Adipose tissue (tissue), 3 donors: Measurements from ENCODE around the gene CTDSPL. TPM values are rescaled to one million over a fixed set of nuclear protein-coding genes. Genes with fewer than 3 reads are reported as not detected.

Source experiments
- H3K27ac ChIP-seq: one replicate; pipeline ENCODE4 v1.5.1; 2013; ENCODE audit warnings: low read depth, low read length
- WGBS, 3 donors: extraction: QIAGEN DNeasy Blood & Tissue Kit; methylation state at CpG; one replicate each; pipeline ENCODE4 v1.1.7; 2013; 5-methylcytosine and 5-hydroxymethylcytosine counted together
- polyA plus RNA-seq, 3 donors: library from polyadenylated mRNA; stranded (reverse); fragments of 200-250 nt; gene quantifications; one replicate each; pipeline ENCODE4 v1.2.3, GENCODE V29; 2013
- donor health status: healthy with polysubstance abuse.
- donor health status: Bipolar disorder and iron deficiency.
- donor health status: healthy.

Gene CTDSPL
- polyA plus RNA-seq, 3 donors, result 6.5 to 29.6 (median 10.5) TPM

GRCh38 chr3:38001456-38002081 is 139.9 kb downstream of the CTDSPL start:
- 74 to 93% (median 88%) methylated on average over 9 of the region's 9 CpGs for WGBS, 3 donors
- no peak overlapping the region for H3K27ac ChIP-seq

DNA sequence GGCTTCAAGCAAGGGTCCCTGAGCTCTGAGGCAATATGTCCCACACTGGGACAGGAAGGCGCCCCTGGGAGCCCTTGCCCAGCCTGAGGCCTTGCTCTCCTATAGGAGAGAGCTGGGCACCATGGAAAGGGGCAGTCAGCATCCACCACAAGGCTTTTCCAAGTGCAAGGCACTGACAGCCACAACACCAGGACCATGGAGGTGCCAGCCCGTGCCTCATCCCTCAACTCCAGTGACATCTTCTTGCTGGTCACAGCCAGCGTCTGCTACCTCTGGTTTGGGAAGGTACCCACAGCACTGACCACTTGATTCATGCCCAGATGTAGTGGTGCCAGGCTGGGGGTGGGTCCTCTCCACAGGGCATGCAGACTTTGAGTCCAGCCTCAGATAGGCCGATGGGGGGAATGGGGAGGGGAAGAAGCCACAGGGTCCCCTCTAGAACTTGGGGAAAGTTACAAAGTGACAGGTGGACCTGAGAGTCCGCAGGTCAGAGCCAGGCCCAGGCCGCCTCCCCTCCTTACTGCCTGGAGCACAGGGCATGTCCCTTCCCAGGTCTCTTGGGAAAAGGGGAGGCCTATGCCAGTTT is 140.7 kb downstream of the CTDSPL start:
- 92 to 93% (median 92%) methylated on average over 6 of the region's 6 CpGs for WGBS, 3 donors
- H3K27ac ChIP-seq, result no peak overlapping the region

DNA sequence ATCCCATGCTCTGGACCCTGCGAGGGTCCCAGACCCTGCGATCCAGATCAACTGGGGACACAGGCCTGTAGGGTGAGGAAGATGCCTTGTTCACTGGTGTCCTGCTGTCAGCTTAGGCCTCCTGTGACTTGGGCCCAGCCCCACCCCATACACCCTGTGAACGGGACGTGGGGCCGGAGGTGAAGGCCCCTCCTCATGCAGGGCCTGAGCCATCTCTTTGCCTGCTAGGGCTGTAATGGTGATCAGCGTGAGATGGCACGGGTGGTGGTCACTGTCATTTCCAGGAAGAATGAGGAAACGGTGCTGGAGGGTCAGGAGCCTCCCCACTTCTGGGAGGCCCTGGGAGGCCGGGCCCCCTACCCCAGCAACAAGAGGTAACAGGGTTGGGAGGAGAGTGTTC is 141.3 kb downstream of the CTDSPL start:
- H3K27ac ChIP-seq, result no peak overlapping the region
- 76 to 88% (median 84%) methylated on average over 9 of the region's 9 CpGs for WGBS, 3 donors

DNA sequence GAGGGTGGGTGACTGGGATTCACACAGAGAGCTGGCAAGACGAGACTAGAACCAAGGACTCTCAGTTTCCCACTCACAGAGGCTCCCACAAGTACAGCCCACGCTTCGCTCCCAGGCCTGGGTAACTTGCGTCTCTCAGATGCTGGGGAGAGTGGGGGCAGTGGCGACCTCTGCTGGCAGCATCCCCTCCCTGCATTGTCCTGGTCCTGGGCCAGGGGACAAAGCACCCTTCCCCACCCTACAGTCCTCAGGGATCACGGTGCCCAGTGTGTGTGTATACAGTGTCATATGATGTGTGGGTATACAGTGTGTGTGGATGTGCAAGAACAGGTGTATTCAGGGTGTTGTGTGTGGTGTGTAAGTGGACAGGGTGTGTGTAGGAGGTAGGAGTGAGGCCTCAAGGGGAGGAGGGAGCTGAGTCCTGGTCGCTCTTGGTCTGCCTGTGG is 141.7 kb downstream of the CTDSPL start:
- WGBS, 3 donors, result 34 to 57% (median 36%) methylated on average over 7 of the region's 7 CpGs
- no peak overlapping the region for H3K27ac ChIP-seq

DNA sequence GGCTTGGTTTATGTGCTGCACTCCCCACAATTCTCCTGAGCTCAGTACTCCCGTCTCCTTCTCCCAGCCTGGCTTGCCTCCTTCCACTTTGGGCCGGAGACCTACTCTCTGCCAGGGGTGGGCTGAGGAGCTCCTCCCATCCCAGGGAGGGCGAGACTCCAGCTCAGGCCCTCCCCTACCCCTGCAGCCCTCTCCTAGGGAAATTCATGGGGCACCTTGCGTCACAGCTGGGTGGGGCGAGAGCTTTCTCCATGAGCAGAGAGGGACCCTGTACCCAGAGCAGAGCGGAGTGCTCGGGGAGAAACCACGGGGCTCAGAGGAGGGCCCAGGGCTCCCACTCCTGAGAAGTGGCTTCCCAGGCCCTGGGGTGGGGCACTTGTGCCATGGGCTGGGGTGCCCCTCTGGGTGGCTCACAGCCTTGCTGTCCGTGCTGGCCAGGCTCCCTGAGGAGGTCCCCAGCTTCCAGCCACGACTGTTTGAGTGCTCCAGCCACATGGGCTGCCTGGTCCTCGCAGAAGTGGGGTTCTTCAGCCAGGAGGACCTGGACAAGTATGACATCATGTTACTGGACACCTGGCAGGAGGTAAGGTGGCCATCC is 142.2 kb downstream of the CTDSPL start:
- no peak overlapping the region for H3K27ac ChIP-seq
- WGBS, 3 donors, result 74 to 82% (median 78%) methylated on average over 11 of the region's 11 CpGs

- H3K27ac ChIP-seq, result no peak overlapping the region
- 25 to 82% (median 66%) methylated on average over 14 of the region's 14 CpGs for WGBS, 3 donors
Measured at GRCh38 chr3:38004415-38005075, 142.9 kb downstream of the CTDSPL start.

DNA sequence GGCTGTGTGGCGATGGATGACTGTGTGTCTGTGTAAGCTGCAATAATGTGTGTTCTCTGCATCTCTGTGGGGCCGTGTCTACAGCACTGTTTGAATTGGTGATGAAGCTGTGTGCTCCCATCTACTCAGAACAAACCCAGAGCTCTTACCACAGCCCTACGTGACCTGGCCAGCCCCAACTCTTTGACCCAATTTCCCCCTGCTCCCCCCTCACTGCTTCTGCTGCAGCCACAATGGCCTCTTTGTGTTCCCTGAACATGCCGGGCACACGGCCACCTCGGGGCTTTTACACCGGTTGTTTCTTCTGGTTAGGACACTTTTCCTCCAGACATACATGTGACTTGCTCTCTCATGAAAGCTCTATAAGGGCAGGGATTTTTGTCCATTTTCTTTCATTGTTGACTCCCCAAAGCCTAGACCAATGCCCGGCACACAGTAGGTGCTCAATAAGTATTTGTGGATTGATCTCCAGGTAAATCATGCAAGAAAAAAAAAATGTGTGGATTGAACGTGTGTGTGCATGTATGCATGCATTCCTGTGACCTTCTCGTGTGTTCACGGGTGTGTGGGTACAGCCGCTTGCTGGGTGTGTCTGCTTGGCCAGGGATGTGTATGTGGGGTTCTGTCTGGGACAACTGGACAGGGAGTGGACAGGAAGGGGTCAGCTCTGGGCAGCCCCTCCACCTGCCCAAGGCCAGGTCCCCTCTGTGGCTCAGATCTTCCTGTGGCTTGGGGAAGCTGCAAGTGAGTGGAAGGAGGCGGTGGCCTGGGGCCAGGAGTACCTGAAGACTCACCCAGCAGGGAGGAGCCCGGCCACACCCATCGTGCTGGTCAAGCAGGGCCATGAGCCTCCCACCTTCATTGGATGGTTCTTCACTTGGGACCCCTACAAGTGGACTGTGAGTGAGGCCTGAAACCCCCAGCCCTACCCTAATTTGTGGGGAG is 143.7 kb downstream of the CTDSPL start:
- H3K27ac ChIP-seq, result no peak overlapping the region

GRCh38 chr3:38006031-38006430 is 144.4 kb downstream of the CTDSPL start:
- H3K27ac ChIP-seq, result no peak overlapping the region
- WGBS, 3 donors, result 79 to 94% (median 89%) methylated on average over 5 of the region's 5 CpGs

More for the DNA sequence above, 143.7 kb downstream of the CTDSPL start:
- 60 to 82% (median 81%) methylated on average over 15 of the region's 15 CpGs for WGBS, 3 donors

- no peak overlapping the region for H3K27ac ChIP-seq
- 84 to 94% (median 94%) methylated on average over 16 of the region's 16 CpGs for WGBS, 3 donors
Measured at GRCh38 chr3:38006445-38006995, 144.8 kb downstream of the CTDSPL start.

- 96 to 98% (median 96%) methylated on average over 7 of the region's 7 CpGs for WGBS, 3 donors
Measured at GRCh38 chr3:38007754-38008090, 146.0 kb downstream of the CTDSPL start.

DNA sequence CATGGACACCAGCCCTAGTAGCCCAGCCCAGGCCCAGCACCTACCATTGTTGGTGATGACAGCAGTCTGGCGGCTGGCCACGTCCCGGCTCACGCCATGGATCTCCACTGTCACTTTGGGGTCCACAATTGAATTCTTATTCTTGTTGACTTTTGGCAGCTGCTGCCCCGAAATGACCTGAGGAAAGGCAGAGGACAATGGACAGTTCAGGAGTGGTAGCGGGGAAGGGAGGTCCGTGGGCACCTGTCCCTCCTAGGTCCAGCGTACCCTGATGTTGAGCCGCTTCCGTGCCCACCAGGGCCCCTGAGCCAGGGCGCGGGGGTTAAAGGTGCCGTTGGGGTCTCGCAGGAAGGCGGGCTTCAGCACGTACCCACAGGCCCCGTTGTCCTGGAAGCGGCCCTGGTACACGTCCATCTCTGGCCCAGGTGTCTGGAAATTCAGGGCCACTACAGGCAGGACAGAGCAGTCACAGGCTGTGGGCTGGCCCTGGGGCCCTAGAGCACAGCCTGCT is 146.6 kb downstream of the CTDSPL start:
- WGBS, 3 donors, result 93 to 96% (median 94%) methylated on average over 19 of the region's 19 CpGs
- H3K27ac ChIP-seq, result no peak overlapping the region

More at GRCh38 chr3:38007754-38008090, 146.0 kb downstream of the CTDSPL start:
- no peak overlapping the region for H3K27ac ChIP-seq

DNA sequence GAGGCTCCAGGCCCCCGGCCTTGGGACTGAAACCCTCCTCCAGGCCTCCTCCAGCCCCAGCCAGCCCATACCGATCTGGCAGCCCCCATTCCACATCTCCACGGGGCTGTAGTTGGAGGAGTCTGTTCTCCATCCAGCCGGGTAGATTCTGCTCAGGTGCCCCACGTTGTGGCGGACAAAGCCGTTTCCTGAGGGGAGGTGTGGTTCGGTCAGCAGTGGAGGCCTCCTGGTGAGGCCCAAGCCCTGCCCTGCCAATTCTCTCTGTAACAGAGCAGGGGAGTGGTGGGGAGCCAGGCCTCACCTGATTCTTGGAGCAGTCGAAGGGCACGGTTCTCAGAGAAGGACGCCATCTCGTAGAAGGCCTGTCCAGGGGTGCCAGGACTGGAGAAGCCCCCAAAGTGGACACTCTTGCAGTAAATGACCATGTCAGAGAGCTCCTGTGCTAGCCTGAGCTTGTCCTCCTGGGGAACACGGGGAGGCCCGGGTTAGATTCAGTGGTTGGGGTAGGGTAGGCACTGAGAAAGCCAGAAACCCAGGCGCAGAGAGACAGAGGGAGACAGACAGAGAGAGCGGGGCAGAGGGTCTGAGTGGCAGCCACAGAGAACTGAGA is 147.4 kb downstream of the CTDSPL start:
- WGBS, 3 donors, result 80 to 88% (median 87%) methylated on average over 16 of the region's 16 CpGs
- no peak overlapping the region for H3K27ac ChIP-seq

DNA sequence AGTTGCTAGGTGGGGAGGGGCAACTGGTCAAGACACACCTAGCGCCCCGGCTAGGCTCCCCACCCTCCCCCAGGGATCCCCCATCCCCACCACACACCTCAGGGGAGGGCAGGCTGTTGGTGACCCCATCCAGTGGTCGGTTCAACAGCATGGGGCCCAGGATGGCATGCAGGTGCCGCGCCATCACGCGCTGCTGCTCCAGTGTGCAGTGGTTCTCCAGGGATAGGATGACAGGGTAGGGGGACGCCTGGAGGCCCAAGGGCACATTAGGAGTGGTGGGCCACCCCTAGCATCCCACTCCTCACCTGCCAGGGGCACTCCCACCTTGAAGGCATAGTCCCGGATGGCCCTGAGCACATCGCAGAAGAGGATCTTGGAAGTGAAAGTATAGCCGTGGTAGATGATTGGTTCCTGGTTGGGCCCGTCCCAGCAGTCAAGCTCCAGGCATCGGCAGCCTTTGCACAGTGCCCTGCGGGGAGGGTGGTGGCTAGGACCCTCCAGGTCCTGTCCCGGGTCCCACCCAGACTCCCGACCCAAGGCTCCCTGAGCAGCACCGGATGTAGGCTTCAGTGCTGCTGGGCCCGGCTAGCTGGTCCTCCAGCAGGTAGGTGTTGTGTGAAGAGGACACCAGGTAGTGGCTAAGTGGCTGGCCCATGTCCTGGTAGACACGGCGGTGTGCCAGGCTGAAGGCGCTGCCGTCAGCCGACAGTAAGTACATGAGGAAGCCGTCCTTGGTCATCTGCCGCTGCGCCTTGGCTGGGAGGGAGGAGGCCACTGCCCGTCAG is 148.3 kb downstream of the CTDSPL start:
- no peak overlapping the region for H3K27ac ChIP-seq
- 86 to 94% (median 90%) methylated on average over 27 of the region's 27 CpGs for WGBS, 3 donors

- 90 to 94% (median 93%) methylated on average over 21 of the region's 21 CpGs for WGBS, 3 donors
- H3K27ac ChIP-seq, result no peak overlapping the region
Measured at GRCh38 chr3:38011111-38011510, 149.4 kb downstream of the CTDSPL start.

GRCh38 chr3:38015485-38015884 is 153.8 kb downstream of the CTDSPL start:
- WGBS, 3 donors, result 82 to 87% (median 85%) methylated on average over 3 of the region's 3 CpGs
- no peak overlapping the region for H3K27ac ChIP-seq

GRCh38 chr3:38015984-38016383 is 154.3 kb downstream of the CTDSPL start:
- WGBS, 3 donors, result 78 to 96% (median 94%) methylated on average over 3 of the region's 3 CpGs
- no peak overlapping the region for H3K27ac ChIP-seq

DNA sequence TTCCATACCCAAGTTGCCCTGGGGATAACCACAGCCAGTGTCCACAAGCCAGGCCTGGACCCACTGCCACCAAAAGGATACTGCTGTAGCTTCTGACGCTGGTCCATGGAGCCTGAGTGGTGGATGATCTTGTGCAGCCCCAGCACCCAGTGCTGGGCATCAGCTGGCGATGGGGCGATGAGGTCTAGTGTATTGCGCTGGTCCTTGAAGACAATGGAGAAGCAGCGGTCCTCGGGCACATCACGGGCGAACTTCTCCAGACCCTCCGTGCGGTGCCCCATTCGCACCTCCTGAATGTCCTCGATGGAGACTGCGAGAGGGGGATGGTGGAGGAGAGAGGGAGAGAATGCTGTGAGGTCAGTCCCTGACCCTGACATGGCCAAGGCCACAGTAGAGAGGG is 154.7 kb downstream of the CTDSPL start:
- H3K27ac ChIP-seq, result no peak overlapping the region
- 98 to 99% (median 98%) methylated on average over 13 of the region's 13 CpGs for WGBS, 3 donors
